B cell (primary cell): Measurements from ENCODE around the gene OCLN. TPM values are rescaled to one million over a fixed set of nuclear protein-coding genes. Genes with fewer than 3 reads are reported as not detected.
A peak's percentile ranks its signal among the peaks of the same experiment; 100 is the strongest.

Experiments
- ATAC-seq: fragments of 200-7000 bp; cut with Tn5 transposase; one replicate; pipeline ENCODE4 v1.10.0; 2021; ENCODE audit warnings: low read depth, mild to moderate bottlenecking, moderate number of reproducible peaks, moderate library complexity
- CTCF ChIA-PET: fragments of 350-600 bp; sonication (Branson Sonifier 250); formaldehyde crosslinking; loops from one replicate; lab custom pipeline; 2021; ENCODE audit warnings: antibody characterized with exemption, inconsistent platforms; lab: Charles Lee
- POLR2A ChIA-PET: fragments of 350-600 bp; sonication (Branson Sonifier 250); formaldehyde crosslinking; loops from one replicate; lab custom pipeline; 2021; ENCODE audit warnings: antibody characterized with exemption; lab: Charles Lee
- DNase-seq: peaks from one replicate; pipeline ENCODE4 v3.0.0; 2013
- H2AFZ ChIP-seq: 2 replicates; pipeline ENCODE4 v1.6.1; 2012; ENCODE audit warnings: mild to moderate bottlenecking, low read depth, low read length; ENCODE audit not compliant: insufficient read depth, poor library complexity, severe bottlenecking
- H3K27ac ChIP-seq, 2 donors: 1 replicate in 1 of 2; 2 replicates in 1 of 2; pipeline ENCODE4 v1.5.1; 2012 to 2013; ENCODE audit warnings: low read length in 2 of 2, mild to moderate bottlenecking in 2 of 2, moderate library complexity in 1 of 2
- H3K27me3 ChIP-seq, 4 experiments: fragments of 200-600 bp in 1 of 4; sonication (generic) in 1 of 4; replicated peaks in 1 of 4; 1 replicate in 2 of 4; 2 replicates in 2 of 4; pipeline versions ENCODE4 v1.6.1 to v1.7.0; 2013 to 2016; ENCODE audit warnings: low read length in 3 of 4, mild to moderate bottlenecking in 2 of 4, mixed read lengths in 1 of 4, moderate library complexity in 1 of 4; ENCODE audit not compliant: insufficient read depth in 4 of 4, control insufficient read depth in 3 of 4; ENCODE audit errors: control extremely low read depth in 1 of 4
- H3K36me3 ChIP-seq, 2 experiments: replicated peaks in 1 of 2; 1 replicate in 1 of 2; 2 replicates in 1 of 2; pipeline versions ENCODE4 v1.6.1 to v1.7.1; 2013; ENCODE audit warnings: low read length in 1 of 2; ENCODE audit not compliant: insufficient read depth in 2 of 2, control insufficient read depth in 1 of 2; ENCODE audit errors: control extremely low read depth in 1 of 2, extremely low read depth in 1 of 2
- H3K4me1 ChIP-seq, 2 donors: fragments of 200-600 bp in 1 of 2; sonication (generic) in 1 of 2; 1 replicate in 1 of 2; 2 replicates in 1 of 2; pipeline versions ENCODE4 v1.5.1 to v1.6.1; 2013 to 2017; ENCODE audit warnings: low read length in 2 of 2; ENCODE audit not compliant: control insufficient read depth in 2 of 2, insufficient read depth in 2 of 2
- H3K4me2 ChIP-seq: replicated peaks from 2 replicates; pipeline ENCODE3; 2012; ENCODE audit warnings: mild to moderate bottlenecking, low read depth, low read length; ENCODE audit not compliant: poor library complexity, severe bottlenecking
- H3K4me3 ChIP-seq, 5 experiments: fragments of 200-600 bp in 1 of 5; sonication (generic) in 1 of 5; 1 replicate in 3 of 5; 2 replicates in 2 of 5; pipeline versions ENCODE4 v1.5.1 to v1.7.0; 2011 to 2016; ENCODE audit warnings: low read length in 4 of 5, mild to moderate bottlenecking in 4 of 5, low read depth in 2 of 5, control low read depth in 1 of 5, moderate library complexity in 1 of 5; ENCODE audit not compliant: insufficient read depth in 1 of 5; ENCODE audit errors: control extremely low read depth in 1 of 5, extremely low read depth in 1 of 5
- H3K79me2 ChIP-seq: fragments of 200-600 bp; sonication (generic); one replicate; pipeline ENCODE4 v1.6.0; 2016; ENCODE audit warnings: low read length; ENCODE audit not compliant: control insufficient read depth, insufficient read depth
- H3K9ac ChIP-seq: fragments of 200-600 bp; sonication (generic); 2 replicates; pipeline ENCODE4 v1.6.1; 2017; ENCODE audit warnings: mild to moderate bottlenecking, low read length, moderate library complexity
- H3K9me3 ChIP-seq, 3 donors: one replicate each; pipeline versions ENCODE4 v1.6.1 to v1.7.1; 2013; ENCODE audit warnings: low read length in 2 of 3; ENCODE audit not compliant: control insufficient read depth in 2 of 3, insufficient read depth in 1 of 3; ENCODE audit errors: control extremely low read depth in 1 of 3
- H4K20me1 ChIP-seq: 2 replicates; pipeline ENCODE4 v1.6.0; 2012; ENCODE audit warnings: mild to moderate bottlenecking, low read length; ENCODE audit not compliant: insufficient read depth, control insufficient read depth, poor library complexity, severe bottlenecking
- H3K27ac Mint-ChIP-seq: one replicate; pipeline ENCODE4 v1.8.0; 2021; ENCODE audit warnings: mixed read lengths
- H3K27me3 Mint-ChIP-seq: one replicate; pipeline ENCODE4 v1.8.0; 2021; ENCODE audit warnings: mixed read lengths
- H3K4me1 Mint-ChIP-seq: one replicate; pipeline ENCODE4 v1.8.0; 2021; ENCODE audit warnings: mixed read lengths
- H3K4me3 Mint-ChIP-seq: one replicate; pipeline ENCODE4 v1.8.0; 2021; ENCODE audit warnings: mixed read lengths
- H3K9me3 Mint-ChIP-seq: one replicate; pipeline ENCODE4 v1.8.0; 2022; ENCODE audit warnings: mixed read lengths; ENCODE audit not compliant: insufficient read depth
- CTCF ChIP-seq: fragments of 200-600 bp; IDR thresholded peaks from one replicate; pipeline ENCODE4 v1.8.0; 2022; ENCODE audit warnings: antibody characterized with exemption, mild to moderate bottlenecking
- EZH2 ChIP-seq: IDR thresholded peaks from 2 replicates; pipeline ENCODE4 v1.6.1; 2012; ENCODE audit warnings: borderline replicate concordance, low read depth, mild to moderate bottlenecking, moderate library complexity, low read length; ENCODE audit not compliant: insufficient read depth, poor library complexity, severe bottlenecking
- WGBS: methylation state at CpG from one replicate; pipeline ENCODE4 v1.1.5; 2013; ENCODE audit warnings: missing lambda C conversion rate; ENCODE audit not compliant: insufficient coverage; 5-methylcytosine and 5-hydroxymethylcytosine counted together
- intact Hi-C: fragments of 100-400 bp; cut with micrococcal nuclease; formaldehyde crosslinking; loops from one replicate; pipeline ENCODE4 v1.10.0; 2022
- polyA plus RNA-seq: library from polyadenylated mRNA; depleted of rRNA; stranded (reverse); fragments of >200 nt; gene quantifications from 2 replicates; pipeline ENCODE4 v1.2.3, GENCODE V29; 2012
- total RNA-seq, 2 donors: library from RNA; stranded (reverse); fragments of 120-200 nt in 1 of 2; gene quantifications; 1 replicate in 1 of 2; 2 replicates in 1 of 2; pipeline versions ENCODE4 v1.2.3 to v1.2.4, GENCODE V29; 2013 to 2022

OCLN gene
- total and polyA plus RNA-seq, 2 donors (not counting 1 experiment from before 2014, with no cell fraction given) = 4.3 to 5.6 TPM

GRCh38 chr5:69493396-69494133 is 975 bp downstream of the OCLN start:
- DNase-seq (peak; percentile 22), ATAC-seq (no peak)
- H3K4me3 ChIP-seq = peak overlapping the region; percentile 13 to 55 (median 45)
- peak overlapping the region; percentile 65 for H2AFZ ChIP-seq
- no peaks in the 10 kb centered on the region for H3K79me2 ChIP-seq
- Mint-ChIP-seq H3K4me3 (peak overlapping the region; percentile 75), H3K27me3 (peaks cover 51% of the 10 kb centered on the region), H3K4me1 (peaks cover 17% of the 10 kb centered on the region), H3K9me3 (no peaks in the 10 kb centered on the region), H3K27ac (no peak overlapping the region)
- ChIA-PET CTCF (no interaction called here), POLR2A (interaction anchor here (0.6 kb wide), 1 partner anchor 35 kb away, joined by 10 read pairs; no protein-coding TSS in a partner anchor)
- H3K9ac ChIP-seq = peak overlapping the region; percentile 58
- no peak for TF ChIP-seq CTCF
- no peak for TF ChIP-seq EZH2
- H3K9me3 ChIP-seq = peaks cover 0 to 4% (median 0%) of the 10 kb centered on the region in 3 donors
- intact Hi-C loops = no loop called here
- H3K4me2 ChIP-seq = peak overlapping the region; percentile 83
- H3K27ac ChIP-seq = no peak overlapping the region
- 2% methylated on average over 62 of the region's 62 CpGs for WGBS
- H4K20me1 ChIP-seq = no peaks in the 10 kb centered on the region
- peaks cover 20 to 22% of the 10 kb centered on the region in 2 donors for H3K4me1 ChIP-seq
- H3K27me3 ChIP-seq = peaks cover 0 to 32% (median 24%) of the 10 kb centered on the region in 4 experiments
- no peaks in the 10 kb centered on the region for H3K36me3 ChIP-seq

GRCh38 chr5:69494452-69494851 is 1.9 kb downstream of the OCLN start:
- CTCF ChIA-PET = no interaction called here
- 93% methylated on average over 4 of the region's 8 CpGs for WGBS
- H3K27me3 ChIP-seq = peaks cover 0 to 32% (median 24%) of the 10 kb centered on the region in 4 experiments
- H3K36me3 ChIP-seq = no peaks in the 10 kb centered on the region
- H4K20me1 ChIP-seq = no peaks in the 10 kb centered on the region
- peak overlapping the region; percentile 32 for H3K4me3 Mint-ChIP-seq
- no peak overlapping the region for H2AFZ ChIP-seq
- H3K4me1 ChIP-seq = peaks cover 20 to 22% of the 10 kb centered on the region in 2 donors
- peaks cover 43% of the 10 kb centered on the region for H3K27me3 Mint-ChIP-seq
- no peak overlapping the region for H3K27ac Mint-ChIP-seq
- peaks cover 0 to 4% (median 0%) of the 10 kb centered on the region in 3 donors for H3K9me3 ChIP-seq
- peaks cover 17% of the 10 kb centered on the region for H3K4me1 Mint-ChIP-seq
- no peaks in the 10 kb centered on the region for H3K9me3 Mint-ChIP-seq
- no peak for DNase-seq
- intact Hi-C loops = no loop called here
- no peak overlapping the region for H3K9ac ChIP-seq
- H3K27ac ChIP-seq = no peak overlapping the region
- TF ChIP-seq CTCF = no peak
- no peak for TF ChIP-seq EZH2
- H3K4me3 ChIP-seq = no peak overlapping the region
- no peaks in the 10 kb centered on the region for H3K79me2 ChIP-seq
- no peak for ATAC-seq
- H3K4me2 ChIP-seq = no peak overlapping the region
- POLR2A ChIA-PET = no interaction called here
